ENCODE measurements around the gene EEF1E1.

EEF1E1 gene

DNA sequence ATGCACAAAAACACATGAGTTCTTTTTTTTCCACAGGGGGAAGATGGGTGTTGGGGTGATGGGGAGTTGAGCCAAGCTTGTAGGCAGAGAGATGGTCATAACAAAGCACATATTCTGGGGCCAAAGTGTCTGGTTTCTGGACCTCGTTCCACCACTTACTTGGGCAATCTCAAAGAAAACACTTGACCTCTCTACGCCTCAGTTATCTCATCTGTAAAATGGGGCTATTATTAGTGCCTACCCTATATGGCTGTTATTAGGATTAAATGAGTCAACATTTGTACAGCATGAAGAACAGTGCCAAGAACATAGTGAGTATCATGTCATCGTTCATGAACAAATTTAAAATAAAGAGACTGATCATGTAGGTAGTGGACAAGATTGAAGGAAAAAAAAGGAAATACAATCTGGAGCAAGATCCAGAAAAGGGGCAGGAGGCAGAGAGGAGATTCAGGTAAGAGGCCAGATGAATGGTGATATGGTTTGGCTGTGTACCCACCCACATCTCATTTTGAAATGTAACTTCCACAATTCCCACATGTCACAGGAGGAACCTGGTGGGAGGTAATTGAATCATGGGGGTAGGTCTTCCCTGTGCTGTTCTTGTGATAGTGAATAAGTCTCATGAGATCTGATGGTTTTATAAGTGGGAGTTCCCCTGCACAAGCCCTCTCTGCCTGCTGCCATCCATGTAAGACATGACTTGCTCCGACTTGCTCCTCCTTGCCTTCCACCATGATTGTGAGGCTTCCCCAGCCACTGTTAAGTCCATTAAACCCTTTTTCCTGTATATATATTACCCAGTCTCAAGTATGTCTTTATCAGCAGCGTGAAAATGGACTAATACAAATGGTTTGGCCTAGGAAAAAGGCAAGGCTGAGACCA lies 14.2 kb downstream of the EEF1E1 start:
- no peak for DNase-seq

DNA sequence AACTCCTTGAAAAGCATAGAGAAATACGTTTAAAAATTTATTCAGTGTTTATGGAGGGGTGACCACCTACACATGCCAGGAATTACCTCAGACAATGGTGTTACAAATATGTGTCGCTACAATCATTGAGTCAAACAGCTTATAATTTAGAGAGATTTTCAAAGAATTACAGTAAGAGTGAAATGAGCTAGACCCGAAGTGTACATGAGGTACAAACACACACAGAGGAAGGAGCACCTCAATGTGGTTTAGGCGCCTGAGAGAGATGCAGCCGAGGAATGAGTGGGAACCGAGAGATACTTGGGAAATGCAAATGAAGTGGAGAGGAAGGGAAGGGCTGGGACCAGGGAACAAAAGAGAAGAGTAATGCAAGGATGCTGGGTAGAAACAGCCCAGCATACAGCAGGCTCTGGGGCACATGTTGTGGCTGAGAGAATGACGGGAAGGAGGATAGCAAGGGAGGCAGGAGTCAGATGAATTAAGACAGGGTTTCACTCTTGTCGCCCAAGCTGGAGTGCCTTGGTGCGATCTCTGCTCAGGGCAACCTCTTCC lies 15.5 kb downstream of the EEF1E1 start:
- no peak for DNase-seq

DNA sequence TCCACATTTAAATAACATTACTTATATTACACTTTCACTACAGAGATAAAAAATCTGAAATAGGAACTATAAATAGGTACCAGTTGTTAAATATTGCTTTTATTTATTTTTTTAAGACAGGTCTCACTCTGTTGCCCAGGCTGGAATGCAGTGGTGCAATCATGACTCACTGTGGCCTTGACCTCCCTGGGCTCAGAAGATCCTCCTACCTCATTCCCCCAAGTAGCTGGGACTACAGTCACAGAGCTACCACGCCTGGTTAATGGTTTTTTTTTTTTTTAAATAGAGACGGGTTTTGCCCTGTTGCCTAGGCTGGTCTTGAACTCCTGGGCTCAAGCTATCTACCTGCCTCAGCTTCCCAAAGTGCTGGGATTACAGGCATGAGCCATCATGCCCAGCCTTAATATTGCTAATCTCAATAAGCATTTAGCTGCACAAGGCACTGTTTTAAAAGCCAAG lies 17.3 kb downstream of the EEF1E1 start:
- DNase-seq: no peak

DNA sequence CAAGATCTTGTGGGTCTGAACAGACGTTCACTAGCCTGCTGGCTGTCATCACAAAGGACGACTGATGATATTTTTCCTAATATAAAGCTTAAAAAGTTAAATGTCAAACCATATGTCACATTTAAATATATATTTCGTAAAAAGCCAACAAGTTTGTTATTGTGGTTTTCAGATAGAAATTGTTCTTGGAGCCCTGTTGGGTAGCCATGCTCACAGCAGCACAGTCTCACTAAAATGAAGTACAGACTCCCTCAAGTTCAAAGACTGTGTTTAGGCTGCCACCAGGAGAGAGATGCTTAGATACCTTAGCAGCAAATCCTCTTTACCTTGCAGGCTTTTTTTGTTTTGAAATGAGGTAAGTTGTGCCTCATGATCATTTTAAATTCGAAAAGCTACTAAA lies 17.8 kb downstream of the EEF1E1 start:
- DNase-seq: no peak

DNA sequence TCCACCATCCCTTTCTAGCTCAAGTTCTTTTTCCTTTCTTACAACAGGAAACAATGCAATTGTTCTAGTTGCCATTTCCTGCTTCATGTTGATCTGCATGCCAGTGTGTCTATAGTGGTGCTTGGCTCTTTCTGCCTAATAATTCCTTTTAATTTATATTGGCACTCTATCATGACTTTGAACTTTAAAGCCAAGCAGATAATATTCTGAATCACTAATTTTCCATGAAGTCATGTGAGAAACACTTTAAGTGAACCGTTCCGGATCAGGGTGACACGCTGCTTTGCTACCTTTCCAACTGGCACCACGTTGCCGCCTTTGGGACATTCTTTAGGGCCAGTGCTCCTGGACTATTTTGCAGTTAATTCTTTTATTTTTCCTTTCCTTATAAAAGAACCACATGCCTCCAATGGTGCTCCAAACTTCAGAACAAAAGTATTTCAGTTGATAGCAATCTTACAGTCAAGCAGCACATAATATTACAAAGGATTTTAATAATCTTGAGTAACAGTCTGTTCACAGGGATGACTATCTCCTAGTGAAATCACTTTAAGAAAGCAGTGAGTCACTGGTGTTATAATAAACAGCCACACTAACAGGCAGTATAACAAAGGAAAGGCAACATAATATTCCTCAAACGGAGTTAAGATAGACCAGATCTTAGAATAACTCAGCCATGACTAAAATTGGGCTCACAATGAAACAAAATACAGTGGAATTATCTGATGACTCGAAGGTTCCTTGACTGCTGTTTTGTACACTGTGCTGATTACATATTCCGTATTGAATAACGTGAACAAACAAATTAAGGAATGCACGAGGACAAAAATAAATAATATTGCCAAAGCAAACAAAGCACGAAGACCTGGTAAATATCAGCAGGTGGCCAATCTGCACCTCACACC lies 19.1 kb downstream of the EEF1E1 start:
- no peak for DNase-seq

DNA sequence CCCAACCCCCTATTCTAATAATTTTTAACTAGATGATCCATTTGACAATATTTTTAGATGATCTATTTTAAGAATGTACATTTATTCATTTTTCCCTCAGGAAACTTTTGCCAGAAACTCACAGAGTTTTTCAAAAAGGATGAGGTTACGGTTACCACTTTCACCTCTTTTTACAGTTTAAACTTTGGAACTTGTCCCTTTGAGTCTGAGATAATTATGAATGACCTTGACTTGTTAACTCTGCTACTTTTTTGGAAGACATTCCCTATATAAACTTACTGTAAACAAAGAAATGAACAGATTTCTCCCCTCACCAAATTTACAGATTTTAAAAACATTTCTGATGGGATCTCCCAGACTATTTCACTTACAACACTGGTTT lies 19.8 kb downstream of the EEF1E1 start:
- no peak for DNase-seq

DNA sequence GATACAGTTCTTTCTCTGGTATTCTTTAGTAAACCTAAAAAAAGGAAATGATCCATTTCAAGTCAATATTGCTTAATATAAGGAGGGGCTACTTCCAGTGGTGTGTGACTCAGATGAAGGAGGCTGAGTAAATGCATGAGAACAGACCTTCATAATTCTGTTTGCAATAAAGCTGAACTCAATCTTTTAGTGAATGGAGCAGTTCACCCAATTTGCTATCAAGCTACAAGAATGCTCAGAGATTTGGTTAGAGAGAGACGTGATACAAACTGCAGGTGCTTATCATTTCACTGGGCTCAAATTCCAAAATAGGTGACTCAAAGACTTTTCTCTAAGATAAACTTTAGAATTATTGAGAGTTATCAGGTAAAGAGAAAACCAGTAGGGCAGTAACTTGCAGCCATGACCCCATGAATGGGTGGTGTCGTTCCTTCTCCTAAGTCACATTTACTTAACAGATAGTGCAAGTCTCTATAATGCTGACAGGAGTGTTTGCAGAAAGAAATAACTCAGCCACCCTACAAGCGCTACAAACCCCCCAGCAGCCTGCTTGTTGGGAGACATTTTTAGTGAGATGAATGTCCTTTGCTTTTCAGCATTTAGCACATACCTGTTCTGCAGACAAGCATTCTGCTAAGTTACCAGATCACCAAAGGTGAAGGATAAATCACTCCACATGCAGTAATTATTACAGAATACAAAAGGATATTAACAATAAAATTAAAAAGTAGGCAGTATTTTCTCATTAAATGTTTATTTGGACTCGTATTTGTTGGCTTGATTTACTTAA lies 21.8 kb downstream of the EEF1E1 start:
- no peak for DNase-seq

DNA sequence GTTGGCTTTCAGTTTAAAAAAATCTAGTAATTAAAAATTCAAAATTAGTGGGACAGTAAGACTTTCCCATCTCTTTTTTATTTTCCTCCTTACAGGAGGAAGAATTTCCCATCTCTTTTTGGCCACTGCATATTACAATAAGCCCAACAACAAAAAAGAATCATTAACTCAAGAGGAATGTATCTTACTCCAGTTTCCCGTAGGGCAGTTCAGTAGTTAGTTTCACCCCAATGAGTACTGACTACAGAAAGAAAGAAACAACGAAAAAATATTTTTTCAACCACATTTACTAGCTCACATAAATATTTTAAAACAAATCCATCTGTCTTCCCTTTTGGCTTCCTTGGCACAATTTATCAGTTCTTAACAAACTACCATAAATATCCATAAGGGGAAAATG lies 23.2 kb downstream of the EEF1E1 start:
- no peak for DNase-seq

DNA sequence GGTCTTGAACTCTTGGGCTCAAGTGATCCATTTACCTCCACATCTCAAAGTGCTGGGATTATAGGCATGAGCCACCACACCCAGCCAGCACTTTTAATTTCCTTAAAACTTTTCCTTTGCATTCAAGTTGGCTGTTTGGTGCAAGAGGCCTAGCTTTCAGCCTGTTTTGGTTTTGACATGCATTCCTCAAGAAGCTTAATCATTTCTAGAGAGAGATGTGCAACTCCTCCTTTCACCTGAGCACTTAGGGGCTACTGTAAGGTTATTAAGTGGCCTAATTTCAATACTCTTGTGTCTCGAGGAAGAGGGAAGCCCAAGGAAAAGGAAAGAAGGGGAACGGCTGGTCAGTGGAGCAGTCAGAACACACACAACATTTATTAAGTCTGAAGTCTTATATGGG lies 24.4 kb downstream of the EEF1E1 start:
- no peak for DNase-seq

DNA sequence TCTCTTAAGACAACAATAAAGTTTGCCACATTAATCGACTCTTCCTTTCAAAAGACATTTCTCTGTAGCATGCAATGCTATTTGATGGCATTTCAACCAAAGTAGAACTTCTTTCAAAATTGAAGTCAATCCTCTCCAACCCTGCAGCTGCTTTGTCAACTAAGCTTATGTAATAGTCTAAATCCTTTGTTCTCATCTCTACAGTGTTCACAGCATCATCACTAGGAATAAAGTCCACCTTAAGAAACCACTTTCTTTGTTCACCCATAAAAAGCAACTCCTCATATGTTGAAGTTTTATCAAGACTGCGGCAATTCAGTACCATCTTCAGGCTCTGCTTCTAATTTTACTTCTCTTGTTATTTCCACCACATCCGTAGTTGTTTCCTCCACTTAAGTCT lies 26.6 kb downstream of the EEF1E1 start:
- DNase-seq: no peak

DNA sequence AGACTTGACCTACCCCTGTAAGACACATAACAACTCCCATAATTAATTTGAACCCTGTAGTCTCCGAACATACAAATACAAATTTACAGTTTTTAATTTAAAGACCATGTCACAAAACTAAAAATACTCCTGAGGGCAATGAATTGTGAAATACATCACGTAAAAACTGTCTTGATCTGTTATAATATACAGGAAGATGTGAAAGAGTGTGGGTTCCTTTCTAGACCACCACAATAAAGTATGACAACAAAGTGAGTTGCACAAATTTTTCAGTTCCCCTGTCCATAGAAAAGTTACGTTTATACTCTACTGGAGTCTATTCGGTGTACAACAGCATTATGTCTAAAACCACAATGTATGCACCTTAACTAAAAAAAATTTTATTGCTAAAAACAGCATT lies 27.2 kb downstream of the EEF1E1 start:
- no peak for DNase-seq

DNA sequence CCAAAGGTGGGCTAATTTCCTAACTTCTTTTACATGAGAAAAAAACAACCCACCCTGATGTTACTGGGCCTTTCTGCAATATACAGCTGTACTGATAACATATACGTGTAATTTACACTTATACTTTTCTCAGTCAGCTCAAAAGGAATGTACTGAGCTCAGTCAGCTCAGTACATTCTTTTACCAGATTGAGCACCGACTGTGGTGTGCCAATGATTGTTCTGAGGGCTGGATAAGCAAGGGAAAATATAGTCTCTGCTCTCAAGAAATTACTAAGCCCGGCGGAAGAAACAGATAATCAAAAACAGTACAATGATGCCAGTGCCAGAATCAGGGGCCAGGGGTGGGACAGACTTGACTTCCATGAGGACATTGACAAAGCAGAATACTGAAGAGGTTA lies 28.1 kb downstream of the EEF1E1 start:
- DNase-seq: no peak

DNA sequence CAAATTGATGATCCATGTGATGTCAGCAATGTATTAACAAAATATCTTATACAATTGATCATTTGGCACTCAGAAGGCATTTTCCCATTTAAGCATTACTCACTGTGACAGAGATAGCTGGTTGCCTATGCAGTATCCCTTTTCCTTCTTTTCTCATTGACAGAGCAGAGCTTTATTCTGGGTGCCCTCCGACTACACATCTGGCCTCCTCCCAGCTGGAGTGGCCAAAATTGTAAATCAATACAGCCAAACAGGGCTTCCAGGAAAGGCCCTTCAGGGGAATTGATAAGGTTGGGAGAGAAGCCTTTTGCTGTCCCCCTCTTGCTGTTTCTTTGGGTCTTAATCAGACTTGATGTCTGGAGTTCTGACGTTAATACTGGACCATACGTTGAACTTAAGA lies 28.6 kb downstream of the EEF1E1 start:
- DNase-seq: no peak

DNA sequence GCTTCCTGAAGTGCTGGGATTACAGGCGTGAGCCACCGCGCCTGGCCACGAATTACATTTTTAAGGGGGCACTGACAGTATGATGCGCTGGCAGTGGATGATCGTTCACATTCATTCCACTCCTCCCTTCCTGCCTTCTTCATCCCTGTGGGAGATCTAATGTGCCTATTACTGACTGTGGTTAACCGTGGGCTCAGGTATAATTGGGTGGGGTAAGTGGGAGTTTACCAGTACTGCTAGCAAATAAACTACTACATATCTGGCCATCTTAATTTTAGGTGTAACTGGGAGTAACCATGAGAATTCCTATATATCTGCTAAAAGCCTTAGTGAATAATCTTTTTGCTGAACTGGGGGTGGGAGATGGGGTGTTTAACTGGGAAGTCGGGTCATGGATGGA lies 31.6 kb downstream of the EEF1E1 start:
- no peak for DNase-seq

DNA sequence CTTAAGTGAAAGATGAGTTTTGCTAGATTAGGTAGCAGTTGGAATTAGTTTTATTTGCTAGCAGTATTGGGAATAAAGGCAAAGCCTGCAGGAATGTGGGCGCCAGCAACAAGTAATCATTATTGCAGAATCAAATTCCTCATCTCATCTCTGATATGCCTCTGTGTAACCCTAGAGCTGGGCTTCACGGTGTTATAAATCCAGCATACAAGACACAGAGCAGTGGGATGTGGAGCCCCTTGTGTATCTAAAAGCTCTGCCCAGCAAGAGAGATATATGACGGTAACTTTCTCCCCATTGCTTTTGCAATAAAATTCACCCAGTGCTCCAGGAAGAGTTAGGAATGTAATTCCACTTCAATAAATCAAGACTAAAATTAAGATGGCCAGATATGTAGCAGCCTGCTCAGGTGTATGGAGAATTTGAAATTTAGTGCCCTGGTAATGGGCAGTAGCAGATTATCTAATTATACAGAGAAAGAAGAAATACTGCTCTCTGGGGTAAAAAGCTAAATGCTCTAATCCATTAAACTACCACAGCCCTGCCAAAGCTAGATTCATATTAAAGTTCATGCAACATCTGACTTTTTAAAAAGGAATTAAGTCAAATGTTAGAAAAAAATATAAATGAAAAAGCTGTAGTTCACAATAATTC lies 32.6 kb downstream of the EEF1E1 start:
- no peak for DNase-seq

DNA sequence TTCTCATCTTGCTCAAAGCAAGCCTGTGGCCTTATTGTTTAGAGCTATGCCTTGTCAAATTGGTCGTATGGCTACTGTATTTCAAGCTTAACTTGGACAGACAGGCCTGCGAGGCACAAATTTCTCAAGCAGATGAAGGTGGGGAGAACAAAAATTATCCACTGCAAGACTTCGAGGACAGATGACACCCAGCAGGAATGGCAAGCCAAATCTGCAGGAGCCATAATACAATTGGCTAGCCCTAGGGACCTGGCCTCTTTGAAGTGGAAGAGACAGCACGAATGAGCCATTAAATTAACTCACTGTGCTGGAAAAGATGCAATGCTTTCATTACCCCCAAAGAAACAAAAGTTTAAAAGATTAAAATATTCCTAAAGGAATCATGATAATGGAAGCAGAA lies 33.2 kb downstream of the EEF1E1 start:
- DNase-seq: no peak

DNA sequence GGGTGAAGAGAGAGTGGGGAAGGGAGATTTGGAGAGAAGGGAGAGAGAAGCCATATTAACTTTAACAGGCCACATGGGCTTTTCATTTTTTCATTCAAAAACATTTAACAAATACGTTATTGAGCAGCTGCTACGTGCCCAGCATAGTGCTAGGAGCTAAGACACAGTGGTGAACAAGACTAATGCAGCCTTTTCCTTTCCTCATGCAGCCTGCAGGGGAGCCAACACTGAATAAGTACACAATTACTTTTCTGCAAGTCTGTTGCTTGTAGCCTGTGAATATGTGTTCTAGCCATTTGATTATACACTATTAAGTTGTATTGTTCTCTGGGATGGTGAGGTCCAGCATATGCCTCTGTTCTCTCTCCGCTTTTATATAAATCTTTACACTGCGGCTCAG lies 36.2 kb downstream of the EEF1E1 start:
- no peak for DNase-seq

DNA sequence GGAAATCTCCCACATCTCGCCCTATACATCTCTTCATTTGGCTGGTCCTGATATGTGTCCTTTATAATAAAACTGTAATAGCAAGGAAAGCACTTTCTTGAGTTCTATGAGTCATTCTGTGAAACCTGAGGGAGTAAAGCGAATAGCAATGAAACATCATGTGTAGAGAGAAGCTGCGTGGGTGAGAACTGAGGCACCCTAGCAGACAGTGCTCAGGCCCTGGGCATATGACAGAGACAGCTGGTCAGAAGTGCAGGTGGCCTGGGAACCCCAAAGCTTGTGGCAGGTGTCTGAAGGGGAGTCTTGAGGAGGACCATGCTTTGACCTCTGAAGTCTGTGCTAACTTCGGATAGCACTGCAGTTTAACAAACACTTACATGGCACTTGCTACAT lies 36.8 kb downstream of the EEF1E1 start:
- DNase-seq: no peak

DNA sequence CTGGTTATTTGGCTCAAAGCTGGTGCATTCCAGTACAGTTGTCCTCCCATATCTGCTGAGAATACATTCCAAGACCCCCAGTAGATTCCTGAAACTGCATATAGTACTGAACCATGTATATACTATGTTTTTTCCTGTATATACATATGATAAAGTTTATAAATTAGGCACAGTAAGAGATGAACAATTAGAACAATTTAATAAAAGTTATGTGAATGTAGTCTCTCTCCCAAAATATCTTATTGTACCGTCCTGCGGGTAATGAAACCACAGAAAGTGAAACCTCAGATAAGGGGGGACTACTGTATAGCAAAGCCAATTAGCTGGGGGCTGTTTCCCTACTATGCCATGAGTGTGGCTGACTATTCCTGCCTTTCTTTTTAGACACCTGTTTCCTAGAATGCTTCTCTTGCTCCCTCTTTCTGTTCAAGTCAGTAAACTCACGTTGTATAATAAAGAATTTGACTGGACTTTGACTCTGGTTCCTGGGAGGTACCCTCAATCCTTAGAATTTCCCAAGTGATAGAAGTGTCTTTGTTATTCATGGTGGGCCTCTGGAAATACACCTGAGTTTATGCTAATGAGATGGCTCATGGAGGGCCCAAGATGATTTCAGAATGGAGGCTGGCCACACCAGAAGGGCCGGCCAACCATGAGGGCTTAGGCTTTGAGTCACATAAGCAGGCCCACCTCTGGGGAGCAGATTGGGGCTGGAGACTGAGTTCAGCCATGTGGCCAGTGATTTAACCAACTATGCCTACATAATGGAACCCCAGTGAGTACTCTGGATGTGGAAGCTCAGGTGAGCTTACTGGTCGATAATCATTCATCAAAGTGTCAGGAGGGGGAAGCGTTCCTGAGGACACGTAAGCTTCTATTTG lies 37.5 kb downstream of the EEF1E1 start:
- no peak for DNase-seq

DNA sequence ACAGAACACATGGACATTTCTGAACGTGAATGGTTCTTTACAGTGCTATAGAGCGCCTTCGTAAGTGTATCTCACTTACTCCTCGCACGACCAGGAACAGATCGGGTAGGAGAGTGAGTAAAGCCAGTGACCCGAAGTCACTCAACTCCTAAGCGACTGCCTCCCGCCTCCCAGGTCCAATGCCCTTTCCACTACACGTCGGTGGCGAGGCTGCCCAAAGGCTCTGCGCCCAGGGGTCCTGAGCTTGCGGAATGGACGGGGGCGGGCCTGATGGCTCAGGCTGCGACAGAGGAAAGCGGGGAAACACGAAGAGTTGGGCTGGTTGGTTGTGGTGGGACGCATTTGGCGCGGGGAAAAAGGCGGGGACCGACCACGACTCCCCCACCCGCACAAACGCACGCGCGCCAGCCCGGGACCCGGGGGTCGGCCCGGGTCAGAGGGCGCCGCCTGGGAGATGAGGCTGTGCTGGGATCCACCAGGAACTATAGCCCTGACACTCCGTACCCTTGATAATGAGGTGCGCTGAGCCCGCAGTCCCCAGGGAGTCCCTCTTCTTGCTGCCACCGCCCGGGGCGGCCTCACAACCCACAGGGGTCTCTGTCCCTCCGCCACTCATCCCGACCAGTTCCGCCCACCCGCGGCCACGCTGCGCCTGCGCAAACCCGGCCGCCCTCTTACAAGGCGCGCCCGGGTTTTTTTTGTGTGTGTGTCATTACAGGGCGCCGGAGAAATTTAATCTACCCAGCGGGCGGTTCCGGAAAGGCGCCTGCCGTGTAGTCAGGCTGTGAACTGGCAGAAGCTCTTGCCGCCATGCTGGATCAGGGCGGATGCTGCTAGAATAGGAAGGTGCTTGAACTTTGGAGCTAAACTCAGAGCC lies 38.3 kb downstream of the EEF1E1 start, which contains the start of gene BLOC1S5:
BLOC1S5 (minus strand) TSS at position 629 of the 877 bp plus-strand sequence; CDS start at position 616, 13 bp downstream.
- DNase-seq: peak; percentile 97
